ENCODE results near the gene ZBTB33. TPM values are rescaled to one million over a fixed set of nuclear protein-coding genes. Genes with fewer than 3 reads are reported as not detected.

ZBTB33 gene
- total and polyA plus RNA-seq, 2 of the 13 experiments (the other 11 are each of a cell fraction or from before 2014, with no cell fraction given), result 6.5 to 20.2 TPM

DNA sequence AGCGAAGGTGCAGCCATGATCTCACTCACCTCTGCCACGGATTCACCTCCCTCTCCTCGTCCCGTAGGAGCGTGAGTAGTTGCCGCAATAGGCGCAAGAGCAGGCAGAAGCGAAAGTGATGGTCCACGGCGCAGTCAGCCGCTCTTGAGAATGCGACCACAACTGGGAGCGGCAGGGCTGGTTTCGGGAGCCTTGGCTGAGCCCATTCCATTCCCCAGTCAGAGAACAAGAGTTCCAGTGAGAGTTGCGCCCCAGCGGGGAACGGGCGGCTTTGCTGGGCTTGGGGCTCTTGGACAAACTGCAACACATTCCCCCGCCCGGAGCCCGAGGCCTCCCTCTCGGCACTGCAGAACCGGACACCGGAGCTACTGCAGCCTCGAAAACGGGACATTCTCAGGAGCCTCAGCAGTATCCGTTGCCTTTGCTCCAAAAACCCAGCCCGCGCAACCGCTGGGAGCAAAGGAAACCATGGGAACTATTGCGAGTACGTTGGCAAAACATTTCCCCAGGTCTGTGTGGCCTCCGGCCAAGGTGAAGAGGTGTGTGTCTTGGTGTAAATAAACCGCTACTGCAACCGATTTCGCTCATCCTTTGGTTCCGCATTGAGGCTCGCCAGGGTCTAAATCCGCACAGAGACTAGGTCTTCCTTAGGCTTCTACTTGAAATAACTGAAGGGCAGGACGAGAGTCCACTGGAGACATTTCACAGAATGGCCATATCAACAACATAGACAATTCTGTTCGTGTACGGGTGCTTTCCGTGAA is 5.7 kb upstream of the ZBTB33 start (continued):
- TF ChIP-seq, protein P1, sequence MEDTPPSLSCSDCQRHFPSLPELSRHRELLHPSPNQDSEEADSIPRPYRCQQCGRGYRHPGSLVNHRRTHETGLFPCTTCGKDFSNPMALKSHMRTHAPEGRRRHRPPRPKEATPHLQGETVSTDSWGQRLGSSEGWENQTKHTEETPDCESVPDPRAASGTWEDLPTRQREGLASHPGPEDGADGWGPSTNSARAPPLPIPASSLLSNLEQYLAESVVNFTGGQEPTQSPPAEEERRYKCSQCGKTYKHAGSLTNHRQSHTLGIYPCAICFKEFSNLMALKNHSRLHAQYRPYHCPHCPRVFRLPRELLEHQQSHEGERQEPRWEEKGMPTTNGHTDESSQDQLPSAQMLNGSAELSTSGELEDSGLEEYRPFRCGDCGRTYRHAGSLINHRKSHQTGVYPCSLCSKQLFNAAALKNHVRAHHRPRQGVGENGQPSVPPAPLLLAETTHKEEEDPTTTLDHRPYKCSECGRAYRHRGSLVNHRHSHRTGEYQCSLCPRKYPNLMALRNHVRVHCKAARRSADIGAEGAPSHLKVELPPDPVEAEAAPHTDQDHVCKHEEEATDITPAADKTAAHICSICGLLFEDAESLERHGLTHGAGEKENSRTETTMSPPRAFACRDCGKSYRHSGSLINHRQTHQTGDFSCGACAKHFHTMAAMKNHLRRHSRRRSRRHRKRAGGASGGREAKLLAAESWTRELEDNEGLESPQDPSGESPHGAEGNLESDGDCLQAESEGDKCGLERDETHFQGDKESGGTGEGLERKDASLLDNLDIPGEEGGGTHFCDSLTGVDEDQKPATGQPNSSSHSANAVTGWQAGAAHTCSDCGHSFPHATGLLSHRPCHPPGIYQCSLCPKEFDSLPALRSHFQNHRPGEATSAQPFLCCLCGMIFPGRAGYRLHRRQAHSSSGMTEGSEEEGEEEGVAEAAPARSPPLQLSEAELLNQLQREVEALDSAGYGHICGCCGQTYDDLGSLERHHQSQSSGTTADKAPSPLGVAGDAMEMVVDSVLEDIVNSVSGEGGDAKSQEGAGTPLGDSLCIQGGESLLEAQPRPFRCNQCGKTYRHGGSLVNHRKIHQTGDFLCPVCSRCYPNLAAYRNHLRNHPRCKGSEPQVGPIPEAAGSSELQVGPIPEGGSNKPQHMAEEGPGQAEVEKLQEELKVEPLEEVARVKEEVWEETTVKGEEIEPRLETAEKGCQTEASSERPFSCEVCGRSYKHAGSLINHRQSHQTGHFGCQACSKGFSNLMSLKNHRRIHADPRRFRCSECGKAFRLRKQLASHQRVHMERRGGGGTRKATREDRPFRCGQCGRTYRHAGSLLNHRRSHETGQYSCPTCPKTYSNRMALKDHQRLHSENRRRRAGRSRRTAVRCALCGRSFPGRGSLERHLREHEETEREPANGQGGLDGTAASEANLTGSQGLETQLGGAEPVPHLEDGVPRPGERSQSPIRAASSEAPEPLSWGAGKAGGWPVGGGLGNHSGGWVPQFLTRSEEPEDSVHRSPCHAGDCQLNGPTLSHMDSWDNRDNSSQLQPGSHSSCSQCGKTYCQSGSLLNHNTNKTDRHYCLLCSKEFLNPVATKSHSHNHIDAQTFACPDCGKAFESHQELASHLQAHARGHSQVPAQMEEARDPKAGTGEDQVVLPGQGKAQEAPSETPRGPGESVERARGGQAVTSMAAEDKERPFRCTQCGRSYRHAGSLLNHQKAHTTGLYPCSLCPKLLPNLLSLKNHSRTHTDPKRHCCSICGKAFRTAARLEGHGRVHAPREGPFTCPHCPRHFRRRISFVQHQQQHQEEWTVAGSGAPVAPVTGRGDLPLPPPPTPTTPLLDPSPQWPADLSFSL (CRISPR knock-in tag; IDR thresholded peaks at IDR 0.05), result no peak
- no peak; the same call in 1 of the 2 replicates for TF ChIP-seq POLR2G (IDR thresholded peaks at IDR 0.05; ENCODE audit: low read depth, low read length)
- peak; percentile 26; the same call in 1 of the 2 replicates for TF ChIP-seq SP5 (CRISPR knock-in tag; IDR thresholded peaks at IDR 0.05; ENCODE audit: borderline replicate concordance, low read depth)
- TF ChIP-seq IRF2 (CRISPR knock-in tag; IDR thresholded peaks at IDR 0.05), result peak; percentile 87
- TF ChIP-seq PITX1 (CRISPR knock-in tag; IDR thresholded peaks at IDR 0.05), result no peak
- no peak for TF ChIP-seq TOPORS (CRISPR knock-in tag; IDR thresholded peaks at IDR 0.05)
- no peak for TF ChIP-seq ZNF615 (CRISPR knock-in tag; IDR thresholded peaks at IDR 0.05; ENCODE audit: borderline replicate concordance)
- TF ChIP-seq, protein P2, sequence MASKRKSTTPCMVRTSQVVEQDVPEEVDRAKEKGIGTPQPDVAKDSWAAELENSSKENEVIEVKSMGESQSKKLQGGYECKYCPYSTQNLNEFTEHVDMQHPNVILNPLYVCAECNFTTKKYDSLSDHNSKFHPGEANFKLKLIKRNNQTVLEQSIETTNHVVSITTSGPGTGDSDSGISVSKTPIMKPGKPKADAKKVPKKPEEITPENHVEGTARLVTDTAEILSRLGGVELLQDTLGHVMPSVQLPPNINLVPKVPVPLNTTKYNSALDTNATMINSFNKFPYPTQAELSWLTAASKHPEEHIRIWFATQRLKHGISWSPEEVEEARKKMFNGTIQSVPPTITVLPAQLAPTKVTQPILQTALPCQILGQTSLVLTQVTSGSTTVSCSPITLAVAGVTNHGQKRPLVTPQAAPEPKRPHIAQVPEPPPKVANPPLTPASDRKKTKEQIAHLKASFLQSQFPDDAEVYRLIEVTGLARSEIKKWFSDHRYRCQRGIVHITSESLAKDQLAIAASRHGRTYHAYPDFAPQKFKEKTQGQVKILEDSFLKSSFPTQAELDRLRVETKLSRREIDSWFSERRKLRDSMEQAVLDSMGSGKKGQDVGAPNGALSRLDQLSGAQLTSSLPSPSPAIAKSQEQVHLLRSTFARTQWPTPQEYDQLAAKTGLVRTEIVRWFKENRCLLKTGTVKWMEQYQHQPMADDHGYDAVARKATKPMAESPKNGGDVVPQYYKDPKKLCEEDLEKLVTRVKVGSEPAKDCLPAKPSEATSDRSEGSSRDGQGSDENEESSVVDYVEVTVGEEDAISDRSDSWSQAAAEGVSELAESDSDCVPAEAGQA (IDR thresholded peaks at IDR 0.05; ENCODE audit: low read depth), result no peak
- TF ChIP-seq, protein P2 (CRISPR knock-in tag; IDR thresholded peaks at IDR 0.05; ENCODE audit: borderline replicate concordance), result no peak
- no peak for TF ChIP-seq ADNP (CRISPR knock-in tag; IDR thresholded peaks at IDR 0.05)
- TF ChIP-seq, protein P3, sequence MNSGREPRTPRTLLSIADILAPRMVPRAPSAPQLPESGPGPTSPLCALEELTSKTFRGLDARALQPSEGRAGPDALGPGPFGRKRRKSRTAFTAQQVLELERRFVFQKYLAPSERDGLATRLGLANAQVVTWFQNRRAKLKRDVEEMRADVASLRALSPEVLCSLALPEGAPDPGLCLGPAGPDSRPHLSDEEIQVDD (CRISPR knock-in tag; IDR thresholded peaks at IDR 0.05; ENCODE audit: borderline replicate concordance), result no peak
- TF ChIP-seq MXD4 (CRISPR knock-in tag; IDR thresholded peaks at IDR 0.05), result no peak; the same call in 1 of the 2 replicates
- TF ChIP-seq ZFP36 (IDR thresholded peaks at IDR 0.05; ENCODE audit: borderline replicate concordance, low read depth, low read length, partially characterized antibody), result no peak
- TF ChIP-seq ZNF329 (CRISPR knock-in tag; IDR thresholded peaks at IDR 0.05; ENCODE audit: low read depth), result no peak
- no peak for TF ChIP-seq CBX1 (IDR thresholded peaks at IDR 0.05; ENCODE audit: low read depth)
- peak; percentile 89 for TF ChIP-seq XRCC5 (optimal IDR thresholded peaks at IDR 0.05; ENCODE audit: low read length)
- no peak for TF ChIP-seq ZNF773 (CRISPR knock-in tag; IDR thresholded peaks at IDR 0.05; ENCODE audit: borderline replicate concordance)

Data from HepG2 (cell line).